ENCODE results near the gene ZKSCAN8. TPM values are rescaled to one million over a fixed set of nuclear protein-coding genes. Genes with fewer than 3 reads are reported as not detected.

The ZKSCAN8 gene
- total RNA-seq, 1 experiment from 2014 or later: 27.5 TPM

- H3K27me3 Mint-ChIP-seq (ENCODE audit: unreplicated experiment): peaks cover 12% of the 10 kb centered on the region
- H3K36me3 Mint-ChIP-seq (ENCODE audit: insufficient read depth, unreplicated experiment): no peaks in the 10 kb centered on the region
- H3K27ac Mint-ChIP-seq (ENCODE audit: unreplicated experiment): no peak overlapping the region
- no peak for DNase-seq
- H3K4me1 Mint-ChIP-seq (ENCODE audit: low read depth, unreplicated experiment): no peaks in the 10 kb centered on the region
- no peak for TF ChIP-seq CTCF (IDR thresholded peaks at IDR 0.05; ENCODE audit: unreplicated experiment)
- CTCF ChIA-PET: no interaction called here
- intact Hi-C loops (cut with micrococcal nuclease; ENCODE audit: unreplicated experiment): no loop called here
- H3K4me3 Mint-ChIP-seq (ENCODE audit: low read depth, unreplicated experiment): no peak overlapping the region
- no TSS peak for BruUV-seq (replicated peaks)
- peaks cover 6% of the 10 kb centered on the region for H3K9me3 Mint-ChIP-seq (ENCODE audit: low read depth, unreplicated experiment)
Observed at GRCh38 chr6:28182255-28182654, 40.6 kb downstream of the ZKSCAN8 start.

- intact Hi-C loops (cut with micrococcal nuclease; ENCODE audit: unreplicated experiment): no loop called here
- CTCF ChIA-PET: no interaction called here
- H3K9me3 Mint-ChIP-seq (ENCODE audit: low read depth, unreplicated experiment): peaks cover 22% of the 10 kb centered on the region
Observed at GRCh38 chr6:28188111-28188979, 46.7 kb downstream of the ZKSCAN8 start.

GRCh38 chr6:28200020-28200419, 58.3 kb downstream of the ZKSCAN8 start:
- intact Hi-C loops (cut with micrococcal nuclease; ENCODE audit: unreplicated experiment): no loop called here
- TF ChIP-seq CTCF (IDR thresholded peaks at IDR 0.05; ENCODE audit: unreplicated experiment): no peak
- Mint-ChIP-seq H3K36me3 (ENCODE audit: insufficient read depth, unreplicated experiment) (no peaks in the 10 kb centered on the region), H3K27ac (ENCODE audit: unreplicated experiment) (no peak overlapping the region), H3K9me3 (ENCODE audit: low read depth, unreplicated experiment) (peaks cover 9% of the 10 kb centered on the region), H3K4me3 (ENCODE audit: low read depth, unreplicated experiment) (no peak overlapping the region), H3K27me3 (ENCODE audit: unreplicated experiment) (no peaks in the 10 kb centered on the region), H3K4me1 (ENCODE audit: low read depth, unreplicated experiment) (no peaks in the 10 kb centered on the region)
- no TSS peak for BruUV-seq (replicated peaks)
- CTCF ChIA-PET: no interaction called here
- DNase-seq: no peak

More at GRCh38 chr6:28188111-28188979, 46.7 kb downstream of the ZKSCAN8 start:
- Mint-ChIP-seq H3K27me3 (ENCODE audit: unreplicated experiment) (no peaks in the 10 kb centered on the region), H3K27ac (ENCODE audit: unreplicated experiment) (no peak overlapping the region), H3K4me1 (ENCODE audit: low read depth, unreplicated experiment) (no peaks in the 10 kb centered on the region), H3K36me3 (ENCODE audit: insufficient read depth, unreplicated experiment) (no peaks in the 10 kb centered on the region), H3K4me3 (ENCODE audit: low read depth, unreplicated experiment) (no peak overlapping the region)
- DNase-seq: no peak
- no TSS peak for BruUV-seq (replicated peaks)
- no peak for TF ChIP-seq CTCF (IDR thresholded peaks at IDR 0.05; ENCODE audit: unreplicated experiment)

- peaks cover 6% of the 10 kb centered on the region for H3K9me3 Mint-ChIP-seq (ENCODE audit: low read depth, unreplicated experiment)
- CTCF ChIA-PET: no interaction called here
- intact Hi-C loops (cut with micrococcal nuclease; ENCODE audit: unreplicated experiment): no loop called here
- no peak for DNase-seq
- no peak overlapping the region for H3K27ac Mint-ChIP-seq (ENCODE audit: unreplicated experiment)
- no peaks in the 10 kb centered on the region for H3K27me3 Mint-ChIP-seq (ENCODE audit: unreplicated experiment)
- H3K36me3 Mint-ChIP-seq (ENCODE audit: insufficient read depth, unreplicated experiment): no peaks in the 10 kb centered on the region
- H3K4me1 Mint-ChIP-seq (ENCODE audit: low read depth, unreplicated experiment): no peaks in the 10 kb centered on the region
- TF ChIP-seq CTCF (IDR thresholded peaks at IDR 0.05; ENCODE audit: unreplicated experiment): no peak
- no TSS peak for BruUV-seq (replicated peaks)
- H3K4me3 Mint-ChIP-seq (ENCODE audit: low read depth, unreplicated experiment): no peak overlapping the region
Observed at GRCh38 chr6:28203201-28203600, 61.5 kb downstream of the ZKSCAN8 start.
